DND-41 (cell line): Measurements from ENCODE around the gene TOLLIP.

Experiments used
- ATAC-seq: fragments of 200-7000 bp; cut with Tn5 transposase; 3 replicates; pipeline ENCODE4 v1.9.1; 2021; ENCODE audit warnings: low read depth; ENCODE audit not compliant: insufficient read depth
- DNase-seq: peaks from one replicate; pipeline ENCODE4 v3.0.0-alpha.2; 2020
- H2AFZ ChIP-seq: 2 replicates; pipeline ENCODE4 v1.6.0; 2012; ENCODE audit warnings: low read depth, low read length
- H3K27ac ChIP-seq: 2 replicates; pipeline ENCODE4 v1.5.1; 2012; ENCODE audit warnings: low read length, inconsistent platforms
- H3K27me3 ChIP-seq: fragments of 200-600 bp; sonication (generic); 2 replicates; pipeline ENCODE4 v1.6.0; 2012; ENCODE audit warnings: low read length, mild to moderate bottlenecking, inconsistent platforms; ENCODE audit not compliant: insufficient read depth, poor library complexity
- H3K36me3 ChIP-seq: 2 replicates; pipeline ENCODE4 v1.5.1; 2012; ENCODE audit warnings: low read length, inconsistent platforms; ENCODE audit not compliant: insufficient read depth
- H3K4me1 ChIP-seq: 2 replicates; pipeline ENCODE4 v1.5.1; 2012; ENCODE audit warnings: mild to moderate bottlenecking, low read length; ENCODE audit not compliant: insufficient read depth
- H3K4me2 ChIP-seq: 2 replicates; pipeline ENCODE4 v1.6.0; 2012; ENCODE audit warnings: mild to moderate bottlenecking, moderate library complexity, low read length, inconsistent platforms; ENCODE audit not compliant: insufficient read depth
- H3K4me3 ChIP-seq, 2 experiments: fragments of 200-600 bp in 1 of 2; shearing (Covaris generic) in 1 of 2; 2 replicates each; pipeline ENCODE4 v1.5.1; 2012 to 2016; ENCODE audit warnings: inconsistent platforms in 2 of 2, low read length in 2 of 2, mild to moderate bottlenecking in 2 of 2, low read depth in 1 of 2, moderate library complexity in 1 of 2
- H3K79me2 ChIP-seq: 2 replicates; pipeline ENCODE4 v1.6.0; 2012; ENCODE audit warnings: low read length, inconsistent platforms; ENCODE audit not compliant: insufficient read depth
- H3K9ac ChIP-seq: 2 replicates; pipeline ENCODE4 v1.6.0; 2012; ENCODE audit warnings: low read depth, mild to moderate bottlenecking, inconsistent platforms, low read length, moderate library complexity
- H3K9me3 ChIP-seq: 2 replicates; pipeline ENCODE4 v1.5.1; 2012; ENCODE audit warnings: low read length, moderate library complexity, mild to moderate bottlenecking, inconsistent platforms; ENCODE audit not compliant: insufficient read depth, severe bottlenecking
- H4K20me1 ChIP-seq: 2 replicates; pipeline ENCODE4 v1.6.0; 2012; ENCODE audit warnings: low read length; ENCODE audit not compliant: insufficient read depth
- EZH2 ChIP-seq: IDR thresholded peaks from 3 replicates; pipeline ENCODE4 v1.6.1; 2012; ENCODE audit warnings: borderline replicate concordance, low read depth, mild to moderate bottlenecking, moderate library complexity, low read length, inconsistent platforms; ENCODE audit not compliant: severe bottlenecking
- TF ChIP-seq, protein P1 (sequence below): IDR thresholded peaks from 2 replicates; pipeline ENCODE4 v1.5.1; 2012; ENCODE audit warnings: borderline replicate concordance, low read length, moderate library complexity, mild to moderate bottlenecking; ENCODE audit not compliant: poor library complexity, severe bottlenecking; ENCODE audit errors: extremely low read depth

TOLLIP gene

DNA sequence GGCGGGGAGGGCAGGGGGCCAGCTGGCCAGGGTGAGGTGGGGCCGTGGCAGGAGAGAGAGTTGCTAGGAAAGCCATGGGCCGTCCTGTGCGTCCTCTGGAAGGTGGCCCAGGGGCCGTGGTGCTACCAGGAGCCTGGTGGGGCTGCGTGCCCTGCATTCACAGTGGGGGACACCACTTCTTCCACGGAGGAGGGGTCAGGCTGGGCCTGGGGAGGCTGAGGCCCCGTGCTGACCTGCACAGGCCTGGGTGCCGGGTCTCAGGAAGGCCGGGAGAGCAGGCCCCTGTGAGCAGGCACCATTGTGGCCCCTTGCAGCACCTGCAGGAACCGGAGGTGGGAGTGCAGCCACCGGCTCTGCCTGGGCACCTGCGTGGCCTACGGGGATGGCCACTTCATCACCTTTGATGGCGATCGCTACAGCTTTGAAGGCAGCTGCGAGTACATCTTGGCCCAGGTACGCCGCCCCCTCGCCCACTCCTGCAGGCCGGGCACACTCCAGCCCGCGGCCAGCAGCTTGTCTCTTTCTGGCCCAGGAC lies 74.6 kb downstream of the TOLLIP start:
- no peak overlapping the region for H2AFZ ChIP-seq
- no peak overlapping the region for H3K4me2 ChIP-seq
- no peaks in the 10 kb centered on the region for H3K79me2 ChIP-seq
- peaks cover 8% of the 10 kb centered on the region for H4K20me1 ChIP-seq
- no peaks in the 10 kb centered on the region for H3K27me3 ChIP-seq
- H3K9me3 ChIP-seq: no peaks in the 10 kb centered on the region
- no peak overlapping the region for H3K9ac ChIP-seq
- TF ChIP-seq, protein P1, sequence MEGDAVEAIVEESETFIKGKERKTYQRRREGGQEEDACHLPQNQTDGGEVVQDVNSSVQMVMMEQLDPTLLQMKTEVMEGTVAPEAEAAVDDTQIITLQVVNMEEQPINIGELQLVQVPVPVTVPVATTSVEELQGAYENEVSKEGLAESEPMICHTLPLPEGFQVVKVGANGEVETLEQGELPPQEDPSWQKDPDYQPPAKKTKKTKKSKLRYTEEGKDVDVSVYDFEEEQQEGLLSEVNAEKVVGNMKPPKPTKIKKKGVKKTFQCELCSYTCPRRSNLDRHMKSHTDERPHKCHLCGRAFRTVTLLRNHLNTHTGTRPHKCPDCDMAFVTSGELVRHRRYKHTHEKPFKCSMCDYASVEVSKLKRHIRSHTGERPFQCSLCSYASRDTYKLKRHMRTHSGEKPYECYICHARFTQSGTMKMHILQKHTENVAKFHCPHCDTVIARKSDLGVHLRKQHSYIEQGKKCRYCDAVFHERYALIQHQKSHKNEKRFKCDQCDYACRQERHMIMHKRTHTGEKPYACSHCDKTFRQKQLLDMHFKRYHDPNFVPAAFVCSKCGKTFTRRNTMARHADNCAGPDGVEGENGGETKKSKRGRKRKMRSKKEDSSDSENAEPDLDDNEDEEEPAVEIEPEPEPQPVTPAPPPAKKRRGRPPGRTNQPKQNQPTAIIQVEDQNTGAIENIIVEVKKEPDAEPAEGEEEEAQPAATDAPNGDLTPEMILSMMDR: no peak
- TF ChIP-seq EZH2: no peak
- ATAC-seq (no peak), DNase-seq (no peak)
- H3K27ac ChIP-seq: no peak overlapping the region
- no peaks in the 10 kb centered on the region for H3K4me1 ChIP-seq
- H3K4me3 ChIP-seq: no peak overlapping the region
- no peaks in the 10 kb centered on the region for H3K36me3 ChIP-seq

DNA sequence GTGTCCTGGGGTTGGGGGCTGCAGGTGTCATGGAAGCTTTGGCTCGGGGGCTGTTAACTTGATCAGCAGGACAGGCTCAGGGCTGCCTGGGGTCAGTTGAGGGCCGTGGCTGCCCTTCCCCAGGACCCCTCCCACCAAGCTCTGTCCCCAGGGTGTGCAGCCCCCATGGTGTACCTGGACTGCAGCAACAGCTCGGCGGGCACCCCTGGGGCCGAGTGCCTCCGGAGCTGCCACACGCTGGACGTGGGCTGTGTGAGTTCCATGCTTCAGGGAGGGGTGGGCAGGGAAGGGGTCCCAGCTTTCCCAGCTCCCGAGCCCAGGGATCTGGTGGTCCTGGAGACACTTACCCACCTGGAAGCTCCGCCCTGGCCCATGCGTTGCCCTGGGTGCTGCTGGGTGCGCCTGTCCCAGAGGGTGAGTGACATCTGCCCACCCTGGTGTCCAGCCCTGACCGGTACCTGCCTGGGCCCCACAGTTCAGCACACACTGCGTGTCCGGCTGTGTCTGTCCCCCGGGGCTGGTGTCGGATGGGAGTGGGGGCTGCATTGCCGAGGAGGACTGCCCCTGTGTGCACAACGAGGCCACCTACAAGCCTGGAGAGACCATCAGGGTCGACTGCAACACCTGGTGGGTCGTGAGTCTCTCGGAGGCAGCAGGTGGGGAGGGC lies 75.2 kb downstream of the TOLLIP start:
- ATAC-seq (no peak), DNase-seq (no peak)
- Histone ChIP-seq H3K79me2 (no peaks in the 10 kb centered on the region), H3K4me2 (no peak overlapping the region), H3K4me1 (no peaks in the 10 kb centered on the region), H3K27ac (no peak overlapping the region), H3K27me3 (no peaks in the 10 kb centered on the region), H3K4me3 (no peak overlapping the region), H3K9me3 (no peaks in the 10 kb centered on the region), H4K20me1 (peaks cover 8% of the 10 kb centered on the region), H3K36me3 (no peaks in the 10 kb centered on the region), H3K9ac (no peak overlapping the region), H2AFZ (no peak overlapping the region)
- TF ChIP-seq EZH2: no peak
- TF ChIP-seq, protein P1: no peak

DNA sequence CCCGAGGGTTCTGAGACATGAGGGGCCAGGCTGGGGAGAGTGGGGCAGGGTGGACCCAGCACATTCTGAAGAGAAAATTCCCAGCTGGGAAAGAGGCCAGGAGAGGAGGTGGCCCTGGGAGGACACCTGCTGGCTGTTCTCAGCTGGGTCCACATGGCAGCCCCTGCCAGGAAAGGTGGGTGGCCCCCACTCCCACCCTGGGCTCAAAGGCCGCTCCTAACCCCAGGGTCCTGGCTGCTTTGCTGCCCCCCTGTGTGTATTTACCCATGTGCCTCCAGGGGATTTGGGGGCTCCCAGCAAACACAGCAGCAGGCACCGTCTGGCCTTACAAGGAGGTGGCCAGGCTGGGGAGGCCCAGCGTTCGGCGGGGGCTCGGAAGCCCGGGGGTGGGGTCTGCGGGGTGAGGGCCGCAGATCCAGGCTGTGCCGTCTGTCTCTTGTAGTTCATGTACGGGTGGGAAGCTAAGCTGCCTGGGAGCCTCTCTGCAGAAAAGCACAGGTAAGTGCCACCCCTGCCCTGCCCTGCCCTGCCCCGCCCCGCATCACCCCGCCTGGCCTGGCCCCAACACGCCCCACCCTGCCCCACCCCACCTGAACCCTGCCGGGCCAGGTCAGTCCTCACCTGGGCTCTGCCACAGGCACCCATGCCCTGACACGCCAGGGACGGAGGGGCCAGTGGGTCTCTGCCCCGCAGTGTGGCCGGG lies 75.9 kb downstream of the TOLLIP start:
- Histone ChIP-seq H3K79me2 (no peaks in the 10 kb centered on the region), H3K9me3 (no peaks in the 10 kb centered on the region), H3K4me1 (no peaks in the 10 kb centered on the region), H3K27me3 (no peaks in the 10 kb centered on the region), H2AFZ (no peak overlapping the region), H4K20me1 (peaks cover 8% of the 10 kb centered on the region), H3K9ac (no peak overlapping the region), H3K36me3 (no peaks in the 10 kb centered on the region), H3K27ac (no peak overlapping the region), H3K4me3 (no peak overlapping the region), H3K4me2 (no peak overlapping the region)
- DNase-seq (no peak), ATAC-seq (no peak)
- TF ChIP-seq, protein P1: peak; percentile 6
- TF ChIP-seq EZH2: no peak
